ENCODE results near the gene RAB7A. TPM values are rescaled to one million over a fixed set of nuclear protein-coding genes. Genes with fewer than 3 reads are reported as not detected.

The RAB7A gene
- total RNA-seq, 3 donors from 2014 or later (not counting 1 experiment from before 2014, with no cell fraction given), result 218 to 233 (median 224) TPM

- Histone ChIP-seq H3K9me3 (ENCODE audit: control insufficient read depth, insufficient read depth, low read length) (no peaks in the 10 kb centered on the region), H3K4me3 (ENCODE audit: low read length) (peak overlapping the region; percentile 10), H3K36me3 (ENCODE audit: control insufficient read depth, insufficient read depth, low read length) (peaks cover 36% of the 10 kb centered on the region), H3K27me3 (ENCODE audit: control insufficient read depth, insufficient read depth, low read length) (no peaks in the 10 kb centered on the region), H3K4me1 (ENCODE audit: control insufficient read depth, insufficient read depth, low read length) (peaks cover 12% of the 10 kb centered on the region), H3K27ac (ENCODE audit: low read length) (peak overlapping the region; percentile 82)
- DNase-seq, result peak in 1 of 2 donors; percentile 25
- Mint-ChIP-seq H3K36me3 (peaks cover 11% of the 10 kb centered on the region), H3K4me1 (peaks cover 43 to 52% of the 10 kb centered on the region in 2 donors), H3K9me3 (no peaks in the 10 kb centered on the region), H3K4me3 (peak overlapping the region; percentile 79), H3K27ac (peak overlapping the region; percentile 89 to 95), H3K27me3 (ENCODE audit: low read depth in 2 of 2) (no peaks in the 10 kb centered on the region)
- no peak for TF ChIP-seq CTCF (IDR thresholded peaks at IDR 0.05)
- 77% methylated on average over 5 of the region's 5 CpGs for WGBS (ENCODE audit: insufficient coverage)
- ATAC-seq, result no peak
- intact Hi-C loops (cut with micrococcal nuclease), result loop anchor here (1.0 to 2.0 kb wide), 2 partner anchors 75 to 124 kb away; partner anchors contain the start of gene ACAD9
Measured at GRCh38 chr3:128804811-128805155, 78.8 kb downstream of the RAB7A start.

GRCh38 chr3:128805772-128806171, 79.8 kb downstream of the RAB7A start:
- H3K27ac Mint-ChIP-seq, result peak overlapping the region; percentile 89 to 95
- no peaks in the 10 kb centered on the region for H3K9me3 Mint-ChIP-seq
- Histone ChIP-seq H3K27ac (ENCODE audit: low read length) (no peak overlapping the region), H3K36me3 (ENCODE audit: control insufficient read depth, insufficient read depth, low read length) (peaks cover 32% of the 10 kb centered on the region), H3K4me1 (ENCODE audit: control insufficient read depth, insufficient read depth, low read length) (peaks cover 12% of the 10 kb centered on the region), H3K9me3 (ENCODE audit: control insufficient read depth, insufficient read depth, low read length) (no peaks in the 10 kb centered on the region), H3K4me3 (ENCODE audit: low read length) (no peak overlapping the region), H3K27me3 (ENCODE audit: control insufficient read depth, insufficient read depth, low read length) (no peaks in the 10 kb centered on the region)
- no peak for TF ChIP-seq CTCF (IDR thresholded peaks at IDR 0.05)
- no peaks in the 10 kb centered on the region for H3K27me3 Mint-ChIP-seq (ENCODE audit: low read depth in 2 of 2)
- DNase-seq (no peak), ATAC-seq (peak in 1 of 3 donors; percentile 36)
- intact Hi-C loops (cut with micrococcal nuclease), result loop anchor here (2.0 kb wide), 1 partner anchor 125 kb away; no protein-coding TSS in a partner anchor
- peaks cover 40 to 48% of the 10 kb centered on the region in 2 donors for H3K4me1 Mint-ChIP-seq
- peak overlapping the region; percentile 6 for H3K4me3 Mint-ChIP-seq
- WGBS (ENCODE audit: insufficient coverage), result 55% methylated on average over 3 of the region's 4 CpGs
- peaks cover 8% of the 10 kb centered on the region for H3K36me3 Mint-ChIP-seq

- Histone ChIP-seq H3K4me3 (ENCODE audit: low read length) (no peak overlapping the region), H3K9me3 (ENCODE audit: control insufficient read depth, insufficient read depth, low read length) (no peaks in the 10 kb centered on the region), H3K27ac (ENCODE audit: low read length) (no peak overlapping the region), H3K4me1 (ENCODE audit: control insufficient read depth, insufficient read depth, low read length) (peaks cover 12% of the 10 kb centered on the region), H3K36me3 (ENCODE audit: control insufficient read depth, insufficient read depth, low read length) (peaks cover 37% of the 10 kb centered on the region), H3K27me3 (ENCODE audit: control insufficient read depth, insufficient read depth, low read length) (no peaks in the 10 kb centered on the region)
- H3K9me3 Mint-ChIP-seq, result no peaks in the 10 kb centered on the region
- WGBS (ENCODE audit: insufficient coverage), result 73% methylated on average over 3 of the region's 3 CpGs
- H3K4me3 Mint-ChIP-seq, result peak overlapping the region; percentile 9
- H3K27ac Mint-ChIP-seq, result peak overlapping the region; percentile 89 to 95
- no peak for TF ChIP-seq CTCF (IDR thresholded peaks at IDR 0.05)
- no peak for DNase-seq
- peaks cover 2% of the 10 kb centered on the region for H3K36me3 Mint-ChIP-seq
- H3K27me3 Mint-ChIP-seq (ENCODE audit: low read depth in 2 of 2), result no peaks in the 10 kb centered on the region
- intact Hi-C loops (cut with micrococcal nuclease), result no loop called here
- no peak for ATAC-seq
- H3K4me1 Mint-ChIP-seq, result peaks cover 35 to 39% of the 10 kb centered on the region in 2 donors
Measured at GRCh38 chr3:128806588-128806987, 80.6 kb downstream of the RAB7A start.
